ENCODE data around the gene ESPNL.

ESPNL gene

DNA sequence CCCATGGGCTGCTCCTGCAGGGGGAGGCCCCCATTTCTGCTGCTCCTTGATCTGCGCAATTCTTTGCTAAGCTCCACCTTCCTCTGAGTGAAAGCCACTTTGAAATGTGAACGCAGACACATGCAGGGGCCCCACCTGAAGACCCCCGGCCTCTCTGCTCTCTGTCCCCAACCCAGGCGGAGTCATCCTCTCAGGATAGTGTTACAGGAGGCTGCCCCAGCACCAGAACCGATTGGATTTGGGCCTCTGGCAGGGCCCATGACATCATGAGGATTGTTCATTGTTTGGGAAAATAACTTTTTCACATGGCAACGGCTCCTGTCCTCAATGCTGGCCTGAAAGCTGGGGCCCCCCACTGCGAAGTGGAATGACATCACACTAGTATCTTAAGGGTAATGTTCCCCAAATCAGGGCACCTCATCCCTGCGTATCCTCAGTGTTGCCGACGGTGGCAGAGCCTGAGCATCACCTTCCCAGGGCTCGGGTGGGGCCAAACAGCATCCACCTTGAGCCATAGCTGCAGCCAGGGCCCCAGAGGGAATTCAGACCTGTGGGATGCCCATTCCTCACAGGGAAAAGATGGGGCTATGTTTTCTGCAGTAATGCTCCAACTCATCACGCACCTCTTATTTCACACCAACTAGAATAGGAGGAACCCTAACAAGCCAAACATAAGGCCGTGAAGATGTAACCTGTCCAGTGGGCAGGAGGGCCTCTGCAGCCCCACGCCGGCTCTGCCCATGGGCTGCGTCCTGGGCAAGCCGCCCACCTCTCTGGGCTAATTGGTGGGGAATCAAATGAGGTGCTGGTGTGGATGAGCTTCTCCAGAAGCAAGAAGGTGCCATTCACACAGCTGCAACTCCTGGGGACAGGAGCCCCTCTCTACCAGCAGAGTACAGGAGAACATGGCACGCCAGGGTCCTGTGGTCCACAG lies 55.9 kb downstream of the ESPNL start:
- in situ Hi-C loops (cut with MboI; ENCODE audit: low sequenced_read_pairs) = no loop called here

DNA sequence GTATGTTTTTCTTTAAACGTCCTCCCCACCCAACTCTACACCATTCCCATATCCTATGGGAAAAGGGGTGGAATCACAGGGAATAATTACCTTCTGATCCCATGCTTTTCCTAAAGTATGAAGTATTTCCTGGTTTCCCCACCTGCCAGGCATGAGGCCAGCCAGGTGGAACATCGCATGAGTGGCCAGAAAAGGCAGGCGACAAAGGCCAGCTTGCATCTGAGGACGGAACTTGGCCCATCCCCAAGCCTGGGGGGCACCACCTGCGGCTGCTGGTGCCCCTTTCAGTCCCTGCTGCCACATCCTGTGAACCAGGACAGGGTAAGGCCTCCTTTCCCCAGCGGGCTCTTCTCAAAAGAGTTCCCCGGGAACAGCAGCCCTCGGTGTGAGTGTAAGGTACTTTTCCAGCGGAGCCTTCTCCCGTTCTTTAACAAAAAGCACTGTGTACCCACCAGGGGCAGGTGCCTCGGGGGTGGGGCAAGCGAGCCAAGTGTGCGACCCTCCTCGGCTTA lies 57.4 kb downstream of the ESPNL start:
- in situ Hi-C loops (cut with MboI; ENCODE audit: low sequenced_read_pairs) = no loop called here

DNA sequence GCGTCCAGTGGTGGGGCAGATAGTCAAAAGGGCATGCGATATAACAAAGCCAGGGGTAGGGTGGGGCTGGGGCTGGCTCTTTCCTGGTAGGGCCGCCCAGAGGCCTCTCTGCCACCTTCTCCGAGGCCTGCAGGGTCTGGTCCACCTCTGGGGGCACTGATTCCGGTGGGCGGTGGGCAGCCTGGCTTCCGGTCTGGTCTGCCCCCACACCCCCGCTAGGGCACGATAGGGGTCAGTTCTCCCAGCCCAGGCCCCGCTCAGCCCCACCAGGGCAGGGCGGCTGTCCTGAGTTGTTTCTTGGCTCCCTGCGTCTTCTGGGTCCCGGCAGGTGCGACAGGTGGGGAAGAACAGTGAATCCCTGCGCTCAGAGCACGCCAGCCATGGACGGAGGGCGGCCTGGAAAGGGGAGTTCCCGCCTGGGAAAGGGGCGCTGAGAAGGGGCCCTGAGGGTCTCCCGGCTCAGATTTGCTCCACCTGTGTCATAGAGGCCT lies 57.9 kb downstream of the ESPNL start:
- in situ Hi-C loops (cut with MboI; ENCODE audit: low sequenced_read_pairs) = no loop called here

DNA sequence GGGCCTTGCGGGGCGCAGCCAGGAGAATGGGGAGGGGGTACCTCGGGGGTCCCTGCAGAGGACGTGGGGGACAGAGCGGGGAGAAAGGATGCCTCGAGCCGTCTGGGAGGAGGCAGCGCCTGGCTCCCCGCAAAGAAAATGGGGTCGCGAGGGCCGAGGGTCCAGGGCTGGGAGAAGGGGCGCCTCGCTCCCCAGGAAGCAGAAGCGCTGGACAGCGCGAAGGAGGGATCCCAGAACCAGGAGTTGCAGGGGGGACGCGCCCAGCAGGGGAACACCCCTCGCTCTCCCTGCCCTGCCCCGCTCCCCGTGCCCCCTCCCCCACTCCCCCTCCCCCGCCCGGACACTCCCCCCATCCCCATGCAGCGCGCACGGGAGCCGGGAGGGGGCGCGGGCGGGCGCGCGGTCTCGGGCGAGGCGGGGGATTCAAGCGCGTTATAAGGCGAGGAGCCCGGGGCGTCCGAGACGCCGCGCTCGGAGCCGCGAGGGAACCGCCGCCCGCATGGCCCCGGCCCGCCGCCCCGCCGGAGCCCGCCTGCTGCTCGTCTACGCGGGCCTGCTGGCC lies 58.5 kb downstream of the ESPNL start, which contains the start of gene ERFE:
Gene ERFE, plus strand, starts transcription at position 462 of the 562 bp plus-strand sequence. Its CDS starts 38 bp downstream, at position 500.
- in situ Hi-C loops (cut with MboI; ENCODE audit: low sequenced_read_pairs) = no loop called here

DNA sequence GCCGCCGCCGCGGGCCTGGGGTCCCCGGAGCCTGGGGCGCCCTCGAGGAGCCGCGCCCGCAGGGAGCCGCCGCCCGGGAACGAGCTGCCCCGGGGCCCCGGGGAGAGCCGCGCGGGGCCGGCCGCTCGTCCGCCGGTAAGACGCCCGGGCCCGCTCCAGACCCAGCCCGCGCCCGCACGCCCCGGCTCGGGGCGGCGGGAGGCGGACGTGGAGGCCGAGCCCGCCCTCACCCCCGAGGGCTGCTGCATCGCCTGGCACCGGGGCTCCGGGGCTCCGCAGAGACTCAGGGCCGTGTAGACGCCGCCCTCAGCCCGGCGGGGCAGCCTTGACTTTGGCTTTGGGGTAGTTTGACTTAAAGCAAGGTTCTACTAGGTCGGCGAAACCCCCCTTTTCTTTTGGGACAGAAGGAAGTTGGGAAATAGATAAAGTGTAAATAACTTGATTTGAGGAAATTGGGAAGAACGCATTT lies 59.0 kb downstream of the ESPNL start:
- in situ Hi-C loops (cut with MboI; ENCODE audit: low sequenced_read_pairs) = no loop called here

DNA sequence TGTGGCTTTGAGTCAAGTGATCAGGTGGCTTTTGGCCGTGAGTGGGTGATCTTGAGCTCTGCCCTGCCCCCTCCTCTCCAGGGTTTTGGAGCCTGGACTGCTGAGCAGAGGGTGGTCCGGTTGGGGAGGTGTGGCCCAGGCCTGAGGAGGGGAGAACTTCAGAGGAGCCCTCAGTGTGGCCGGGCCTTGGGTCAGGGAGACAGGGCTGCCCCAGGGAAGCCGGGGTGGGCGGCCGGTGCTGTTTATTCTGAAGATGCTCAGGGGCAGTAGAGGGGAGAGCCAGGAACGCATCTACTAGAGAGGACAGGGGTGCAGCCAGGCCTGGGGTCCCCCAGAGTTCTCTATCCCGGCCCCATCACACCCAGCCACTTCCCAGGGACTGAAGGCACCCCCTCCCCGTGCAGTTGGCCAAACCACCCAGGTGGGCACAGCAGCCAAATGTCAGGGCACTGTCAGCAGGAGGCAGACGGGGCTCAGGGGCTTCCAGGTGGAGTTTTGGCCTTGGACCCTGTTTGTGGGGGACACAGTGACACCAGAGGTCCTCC lies 59.6 kb downstream of the ESPNL start:
- in situ Hi-C loops (cut with MboI; ENCODE audit: low sequenced_read_pairs) = no loop called here

DNA sequence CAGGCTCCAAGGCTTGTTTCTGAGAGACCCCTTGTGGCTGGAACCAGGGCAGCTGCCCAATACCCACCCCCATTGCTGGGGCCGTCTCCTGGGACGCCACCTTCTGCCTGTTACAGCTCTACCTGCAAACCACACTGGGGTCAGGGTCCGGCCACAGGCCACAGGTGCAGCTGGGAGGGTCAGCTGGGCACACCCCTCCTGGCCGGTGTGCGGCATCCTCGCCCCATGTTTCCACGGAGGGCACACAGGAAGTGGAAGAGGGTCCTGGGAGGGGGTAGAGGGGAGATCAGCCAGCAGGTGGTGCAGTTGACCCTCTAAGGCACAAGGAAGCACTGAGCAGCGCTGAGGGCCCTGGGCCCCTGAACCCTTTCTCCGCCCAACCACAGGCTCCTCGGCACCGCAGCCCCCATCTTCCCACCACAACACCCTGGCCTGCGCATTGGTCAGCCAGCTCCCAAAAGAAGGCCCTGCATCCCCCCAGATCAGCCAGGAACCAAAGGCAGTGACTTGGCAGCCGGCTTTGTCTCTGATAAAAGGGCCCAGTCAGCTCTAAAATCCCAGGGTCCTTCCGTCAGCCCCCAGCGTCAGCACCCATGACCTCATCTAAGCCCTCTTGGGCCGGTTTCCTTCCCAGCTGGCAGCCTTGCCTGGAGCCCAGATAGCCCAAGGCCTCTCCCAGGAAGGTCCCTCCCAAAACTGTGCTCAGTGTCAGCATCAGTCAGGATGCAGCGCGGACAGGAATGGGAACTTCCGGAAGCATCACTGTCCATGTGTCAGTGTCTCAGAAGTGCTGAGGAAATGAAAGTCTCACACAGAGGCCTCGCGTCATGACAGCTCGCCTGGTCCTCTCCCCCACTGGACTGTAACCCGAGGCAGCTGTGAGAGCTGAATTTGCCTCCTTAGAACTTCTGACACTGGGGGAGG lies 60.3 kb downstream of the ESPNL start:
- in situ Hi-C loops (cut with MboI; ENCODE audit: low sequenced_read_pairs) = no loop called here

DNA sequence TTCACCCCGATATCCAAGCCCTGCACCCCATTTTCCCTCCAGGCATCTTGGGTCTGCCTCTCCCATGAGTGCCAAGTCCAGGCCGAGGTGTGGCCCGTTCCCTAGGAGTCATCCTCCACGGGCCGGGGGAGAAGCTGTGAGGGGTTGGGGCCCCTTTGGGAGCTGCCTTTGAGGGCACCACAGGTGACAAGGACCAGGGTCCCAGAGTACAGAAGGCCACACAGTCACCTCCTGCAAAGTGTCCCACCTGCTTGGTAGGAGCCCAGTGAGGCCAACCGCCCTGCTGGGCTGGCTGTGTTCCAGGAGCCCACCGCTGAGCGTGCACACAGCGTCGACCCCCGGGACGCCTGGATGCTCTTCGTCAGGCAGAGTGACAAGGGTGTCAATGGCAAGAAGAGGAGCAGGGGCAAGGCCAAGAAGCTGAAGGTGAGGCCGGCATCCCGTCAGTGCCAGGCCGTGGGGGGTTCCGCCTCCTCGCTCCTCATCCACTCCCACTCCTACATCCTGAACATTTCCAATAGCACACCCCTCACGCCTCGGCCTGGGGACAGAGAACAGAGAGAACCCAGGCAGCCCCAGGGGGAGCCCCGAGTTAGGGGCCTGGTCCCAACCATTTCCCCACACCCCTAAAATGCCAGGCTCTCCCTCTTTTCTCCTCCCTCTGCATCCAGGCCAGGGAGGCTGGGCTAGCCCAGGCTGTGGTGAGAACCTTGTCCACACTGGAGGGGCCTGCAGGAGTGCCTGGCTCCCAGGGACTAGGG lies 61.3 kb downstream of the ESPNL start:
- in situ Hi-C loops (cut with MboI; ENCODE audit: low sequenced_read_pairs) = no loop called here

DNA sequence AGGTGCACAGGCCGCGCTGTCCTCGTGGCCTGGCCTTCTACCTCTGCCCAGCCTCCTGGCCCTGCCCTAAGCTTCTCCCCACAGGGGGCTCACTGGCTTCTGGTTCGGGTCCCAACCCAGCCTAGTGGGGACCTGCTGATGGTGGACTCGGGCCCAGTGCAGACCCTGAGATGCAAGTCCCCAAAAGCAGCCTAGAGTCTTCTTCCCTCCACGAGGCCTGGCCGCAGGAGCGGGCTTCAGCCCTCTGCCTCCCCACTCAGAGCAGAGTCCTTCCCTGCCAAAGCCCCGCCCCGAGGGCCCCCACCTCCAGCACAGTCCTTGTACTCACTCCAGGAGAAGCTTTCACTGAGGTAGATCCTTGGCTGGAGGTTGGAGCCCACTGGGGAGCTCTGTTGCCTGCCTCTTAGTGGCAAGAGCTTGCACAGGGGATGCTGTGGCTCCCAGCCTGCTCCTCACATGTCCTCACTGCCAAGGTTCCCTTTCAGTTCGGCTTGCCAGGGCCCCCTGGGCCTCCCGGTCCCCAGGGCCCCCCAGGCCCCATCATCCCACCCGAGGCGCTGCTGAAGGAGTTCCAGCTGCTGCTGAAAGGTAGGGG lies 62.2 kb downstream of the ESPNL start:
- in situ Hi-C loops (cut with MboI; ENCODE audit: low sequenced_read_pairs) = no loop called here

DNA sequence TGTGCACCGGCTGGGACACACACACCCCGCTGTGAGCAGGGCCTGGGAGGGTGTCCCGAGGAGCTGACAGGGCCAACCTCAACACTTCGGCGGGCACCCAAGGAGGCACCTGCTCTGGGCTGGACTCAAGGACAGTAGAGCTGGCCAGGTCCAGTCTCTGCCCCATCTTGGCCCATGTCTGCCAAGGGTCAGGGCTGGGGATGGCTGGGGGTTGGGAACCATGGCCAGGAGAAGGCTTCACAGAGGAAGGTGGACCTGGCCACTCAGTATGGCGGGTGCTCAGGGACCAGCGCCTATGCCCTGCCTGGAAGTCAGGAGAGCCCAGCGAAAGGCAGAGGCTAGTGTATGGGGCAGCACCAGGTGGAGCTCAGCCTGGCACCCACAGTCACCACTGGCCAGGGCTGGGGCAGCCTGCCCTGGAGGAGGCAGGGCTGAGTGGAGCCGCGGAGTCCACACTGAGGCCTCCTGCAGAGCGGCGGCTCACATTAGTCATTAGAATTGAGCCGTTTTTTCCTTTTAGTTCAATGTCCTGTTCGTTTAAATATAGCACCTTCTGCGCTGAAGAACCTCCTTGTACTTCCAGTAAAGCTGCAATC lies 62.8 kb downstream of the ESPNL start:
- in situ Hi-C loops (cut with MboI; ENCODE audit: low sequenced_read_pairs) = no loop called here

DNA sequence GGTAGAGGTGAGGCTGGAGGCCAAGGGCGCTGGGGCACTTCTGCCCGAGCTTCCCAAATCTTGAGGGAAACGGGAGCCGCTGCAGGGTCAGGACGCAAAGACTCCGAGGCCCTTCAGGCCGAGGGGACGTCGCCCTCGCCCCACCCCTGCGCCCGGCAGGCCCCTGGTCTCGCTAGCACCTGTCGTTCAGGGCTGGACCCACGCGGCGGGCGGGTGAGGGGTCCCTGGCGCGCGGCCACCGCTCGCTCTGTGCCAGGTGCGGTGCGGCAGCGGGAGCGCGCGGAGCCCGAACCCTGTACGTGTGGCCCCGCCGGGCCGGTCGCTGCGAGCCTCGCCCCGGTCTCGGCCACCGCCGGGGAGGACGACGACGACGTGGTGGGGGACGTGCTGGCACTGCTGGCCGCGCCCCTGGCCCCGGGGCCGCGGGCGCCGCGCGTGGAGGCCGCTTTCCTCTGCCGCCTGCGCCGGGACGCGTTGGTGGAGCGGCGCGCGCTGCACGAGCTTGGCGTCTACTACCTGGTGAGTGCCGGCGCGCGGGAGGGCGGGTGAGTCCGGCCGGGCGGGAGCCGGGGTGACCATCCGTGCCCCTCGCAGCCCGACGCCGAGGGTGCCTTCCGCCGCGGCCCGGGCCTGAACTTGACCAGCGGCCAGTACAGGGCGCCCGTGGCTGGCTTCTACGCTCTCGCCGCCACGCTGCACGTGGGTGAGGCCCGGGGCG lies 63.5 kb downstream of the ESPNL start:
- in situ Hi-C loops (cut with MboI; ENCODE audit: low sequenced_read_pairs) = no loop called here

DNA sequence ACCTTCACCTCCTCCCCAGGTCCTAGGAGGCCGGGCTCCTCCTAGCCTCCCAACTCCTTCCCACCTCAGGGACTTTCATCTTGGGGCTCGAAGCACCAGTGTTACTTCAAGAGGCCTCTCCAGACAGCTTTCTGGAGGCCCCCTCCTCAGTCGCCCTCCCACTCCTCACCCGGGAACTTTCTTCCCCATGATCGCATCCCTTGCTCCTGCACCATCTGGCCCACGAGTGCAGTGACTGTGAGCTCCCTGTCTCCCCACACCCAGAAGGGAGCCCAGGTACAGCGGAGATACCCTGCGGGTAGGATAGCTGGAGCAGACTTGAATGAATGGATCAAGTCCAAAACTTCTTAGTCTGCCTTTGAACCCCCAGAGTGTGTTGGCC lies 64.8 kb downstream of the ESPNL start:
- in situ Hi-C loops (cut with MboI; ENCODE audit: low sequenced_read_pairs) = no loop called here

DNA sequence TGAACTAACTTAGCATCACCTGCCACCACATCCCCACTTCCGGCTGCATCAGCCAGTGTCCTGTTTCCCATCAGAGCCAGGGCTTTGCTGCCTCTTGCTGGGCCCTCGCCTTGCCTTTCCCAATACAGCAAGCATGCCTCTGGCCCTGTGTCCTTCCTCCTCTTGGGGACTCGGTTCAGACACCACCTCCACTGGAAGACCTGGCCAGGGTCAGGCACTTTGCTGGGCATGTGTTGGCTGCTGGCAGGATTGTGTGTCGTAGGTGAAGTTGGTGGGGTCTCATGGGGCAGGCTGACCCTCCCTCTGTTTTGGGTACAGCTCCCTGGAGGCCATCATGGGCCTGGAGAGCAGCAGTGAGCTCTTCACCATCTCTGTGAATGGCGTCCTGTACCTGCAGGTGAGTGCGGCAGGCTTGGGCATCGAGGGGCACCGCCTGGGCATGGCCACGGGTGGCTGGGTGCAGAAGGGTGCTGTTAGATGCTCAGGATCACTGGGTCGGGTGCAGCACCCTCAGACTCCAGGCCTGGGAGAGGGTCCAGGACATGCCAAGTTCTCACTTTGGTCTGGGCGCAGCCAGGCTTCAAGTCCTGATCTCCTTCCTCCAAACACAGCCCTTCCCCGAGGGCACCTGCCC lies 65.3 kb downstream of the ESPNL start:
- in situ Hi-C loops (cut with MboI; ENCODE audit: low sequenced_read_pairs) = no loop called here

DNA sequence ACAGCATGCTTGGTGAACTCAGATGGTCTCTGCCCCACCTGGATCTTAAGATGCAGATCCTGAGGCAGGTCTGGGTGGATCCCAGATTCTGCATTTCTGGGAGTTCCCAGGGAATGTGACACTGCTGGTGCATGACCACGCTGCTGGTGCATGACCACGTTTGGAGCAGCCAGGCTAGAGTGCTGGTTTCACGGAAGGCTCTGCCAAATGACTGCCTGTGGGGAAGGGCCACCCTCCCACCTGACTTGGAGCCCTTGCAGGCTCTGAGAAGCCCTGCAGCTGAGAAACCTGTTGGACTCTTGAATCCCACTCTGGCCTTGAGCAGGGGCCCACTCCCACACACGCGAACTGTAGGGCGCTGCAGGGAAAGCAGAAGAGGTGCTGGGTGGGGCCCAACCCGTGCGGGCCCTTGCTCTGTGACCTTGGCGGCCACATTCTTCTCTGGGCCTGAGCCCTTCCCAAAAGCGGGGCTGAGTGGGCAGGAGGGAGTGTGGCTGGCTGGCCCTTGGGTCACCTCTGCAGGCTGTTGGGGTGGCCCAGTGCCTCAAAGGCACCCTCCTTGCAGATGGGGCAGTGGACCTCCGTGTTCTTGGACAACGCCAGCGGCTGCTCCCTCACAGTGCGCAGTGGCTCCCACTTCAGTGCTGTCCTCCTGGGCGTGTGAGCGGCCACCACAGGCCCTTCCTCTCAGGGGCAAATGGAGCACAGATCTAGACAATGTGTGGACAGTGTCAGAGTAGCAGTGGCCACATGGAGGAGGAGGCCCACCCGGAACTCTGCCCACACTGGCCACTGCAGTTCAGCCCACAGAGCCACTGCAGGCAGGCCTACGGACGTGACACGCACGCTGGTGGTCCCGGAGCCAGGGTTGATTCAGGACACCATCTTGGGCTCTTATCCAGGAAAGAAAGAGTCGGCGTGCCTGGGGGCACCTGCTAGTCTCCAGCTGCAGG lies 66.5 kb downstream of the ESPNL start:
- in situ Hi-C loops (cut with MboI; ENCODE audit: low sequenced_read_pairs) = no loop called here

DNA sequence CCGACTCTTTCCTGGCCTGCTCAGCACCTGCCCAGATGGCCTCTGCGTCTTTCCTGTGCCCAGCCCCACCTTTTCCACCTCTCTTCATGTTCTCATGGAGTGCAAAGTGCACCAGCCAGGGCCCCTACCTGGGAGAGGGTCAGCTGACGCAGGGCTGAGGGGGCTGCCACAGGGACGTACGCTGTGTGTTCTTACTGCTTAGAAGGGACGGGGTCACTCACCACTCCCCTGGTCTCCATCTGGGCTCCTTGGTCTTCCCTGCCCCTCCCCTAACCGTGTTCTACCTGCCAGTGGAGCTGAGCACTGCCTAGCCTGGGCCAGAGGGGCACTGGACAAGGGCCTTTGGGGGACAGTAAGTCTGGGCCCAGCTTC lies 67.2 kb downstream of the ESPNL start:
- in situ Hi-C loops (cut with MboI; ENCODE audit: low sequenced_read_pairs) = no loop called here

DNA sequence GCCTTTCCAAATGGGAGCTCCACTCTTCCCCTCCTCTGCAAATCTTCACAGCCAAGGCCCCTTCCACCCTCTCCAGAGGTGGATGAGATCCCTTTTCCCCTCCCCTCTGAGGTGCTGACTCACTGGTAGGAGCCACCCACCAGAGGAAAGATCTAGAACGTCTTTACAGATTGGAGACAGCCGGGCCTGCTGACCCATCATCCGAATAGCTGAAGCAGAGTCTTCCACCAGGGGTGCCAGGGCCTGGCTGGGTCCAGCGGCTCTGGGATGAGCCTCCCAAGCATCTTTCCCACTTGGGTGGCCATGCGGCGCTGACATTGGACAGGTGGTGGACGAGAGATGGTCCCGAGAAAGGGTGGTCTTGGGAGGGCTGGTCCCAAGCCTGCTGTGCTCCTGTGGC lies 67.6 kb downstream of the ESPNL start:
- in situ Hi-C loops (cut with MboI; ENCODE audit: low sequenced_read_pairs) = no loop called here

All from hTERT RPE-1 (cell line).